GM19468 (cell line): ENCODE measurements around the gene LGALS7B.
"Not testable (repeated sequence)": the region's sequence is repeated elsewhere in the genome, so short reads cannot be mapped to it uniquely, and the experiment has no call there.

Source experiments
- ATAC-seq: cut with Tn5 transposase; IDR thresholded peaks from one replicate; pipeline ENCODE4 v1.9.1; 2021; ENCODE audit warnings: mild to moderate bottlenecking, moderate library complexity, moderate number of reproducible peaks; ENCODE audit not compliant: unreplicated experiment; ENCODE audit errors: extremely low read depth

LGALS7B gene

GRCh38 chr19:38793177-38793576 is 4.2 kb downstream of the LGALS7B start:
- ATAC-seq: no peak

- ATAC-seq: no peak
Measured at GRCh38 chr19:38793671-38794070, 4.7 kb downstream of the LGALS7B start.

DNA sequence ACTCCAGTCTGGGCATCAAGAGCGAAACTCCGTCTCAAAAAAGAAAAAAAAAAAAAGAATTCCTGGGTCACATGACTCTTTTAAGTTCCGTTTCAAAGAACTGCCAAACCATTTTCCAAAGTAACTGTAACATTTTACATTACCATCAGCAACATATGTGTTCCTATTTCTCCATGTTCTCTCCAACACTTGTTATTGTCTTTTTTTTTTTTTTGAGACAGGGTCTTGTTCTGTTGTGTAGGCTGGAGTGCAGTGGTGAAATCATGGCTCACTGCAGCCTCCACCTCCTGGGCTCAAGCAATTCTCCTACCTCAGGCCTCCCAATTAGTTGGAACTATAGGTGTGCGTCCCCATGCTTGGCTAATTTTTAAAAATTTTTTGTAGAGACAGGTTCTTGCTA is 6.5 kb downstream of the LGALS7B start:
- no peak for ATAC-seq

- ATAC-seq: no peak
Measured at GRCh38 chr19:38796154-38796553, 7.2 kb downstream of the LGALS7B start.

GRCh38 chr19:38797781-38798180 is 8.8 kb downstream of the LGALS7B start:
- ATAC-seq: not testable (repeated sequence)

DNA sequence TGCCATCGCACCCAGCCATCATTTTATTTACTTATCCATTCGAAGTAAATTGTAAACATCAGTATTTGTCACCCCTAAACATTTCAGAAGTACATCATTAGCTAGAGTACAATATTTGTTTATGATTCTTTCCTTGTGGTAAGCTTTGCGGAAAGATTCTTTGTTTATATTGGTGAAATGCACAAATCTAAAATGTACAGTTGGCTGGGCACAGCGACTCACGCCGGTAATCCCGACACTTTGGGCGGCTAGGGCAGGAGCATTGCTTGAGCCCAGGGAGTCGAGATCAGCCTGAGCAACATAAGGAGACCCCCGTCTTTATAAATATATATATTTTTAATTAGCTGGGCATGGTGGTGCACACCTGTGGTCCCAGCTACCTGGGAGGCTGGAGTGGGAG is 10.1 kb downstream of the LGALS7B start:
- no peak for ATAC-seq

DNA sequence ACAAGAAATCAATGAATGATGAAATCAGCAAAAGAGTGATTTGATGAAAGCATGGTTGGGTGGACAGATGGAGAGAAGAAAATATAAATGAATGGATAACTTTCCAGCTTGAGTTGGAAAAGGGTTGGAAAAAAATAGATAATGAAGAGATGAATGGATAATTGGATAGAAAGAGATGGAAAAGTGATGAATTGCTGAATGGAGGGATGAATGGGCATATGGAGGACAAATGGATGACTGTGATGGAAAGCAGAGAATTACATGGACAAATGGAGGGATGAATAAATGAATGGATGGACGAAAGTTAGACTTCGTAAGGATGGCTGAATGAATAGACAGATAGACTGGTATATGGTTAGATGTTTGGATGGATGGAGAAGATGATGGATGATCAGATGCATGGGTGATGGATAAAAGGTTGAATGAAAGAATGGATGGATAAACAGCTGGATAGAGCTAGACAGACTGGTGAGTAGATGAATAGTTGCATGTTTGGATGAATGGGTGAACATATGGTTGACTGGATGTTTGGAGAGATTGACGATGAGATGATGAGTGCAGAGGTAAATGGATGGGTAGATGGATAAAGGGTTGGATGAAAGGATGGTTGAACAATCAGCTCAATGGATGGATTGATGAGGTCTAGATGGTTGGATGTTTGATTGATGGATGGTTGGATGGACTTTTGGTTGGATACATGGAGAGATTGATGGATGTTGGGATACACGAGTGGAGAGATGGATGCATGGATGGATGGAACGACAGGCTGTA is 11.8 kb downstream of the LGALS7B start:
- ATAC-seq: no peak

- no peak for ATAC-seq
Measured at GRCh38 chr19:38801359-38802095, 12.5 kb downstream of the LGALS7B start.

DNA sequence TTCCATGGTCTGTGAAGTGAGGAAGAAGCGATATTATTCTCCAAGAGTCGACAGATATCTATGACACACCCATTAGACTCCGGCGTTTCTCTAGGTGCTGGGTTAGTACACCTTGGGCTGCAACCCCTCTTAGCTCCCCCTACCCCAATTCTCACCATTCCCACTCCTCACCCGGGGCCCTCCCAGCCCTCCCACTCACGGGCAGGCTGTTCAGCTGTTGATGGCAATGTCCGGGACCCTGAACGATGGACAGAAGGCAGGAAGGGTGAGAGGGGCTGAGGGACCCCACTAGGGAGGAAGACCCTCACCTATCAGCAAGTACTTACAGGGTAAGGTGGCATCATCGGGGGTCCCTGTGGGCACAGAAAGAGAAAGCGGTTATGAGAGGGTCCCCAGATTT is 14.5 kb downstream of the LGALS7B start:
- no peak for ATAC-seq

GRCh38 chr19:38805180-38805579 is 16.2 kb downstream of the LGALS7B start:
- ATAC-seq: no peak

GRCh38 chr19:38806371-38806770 is 17.4 kb downstream of the LGALS7B start:
- ATAC-seq: no peak

DNA sequence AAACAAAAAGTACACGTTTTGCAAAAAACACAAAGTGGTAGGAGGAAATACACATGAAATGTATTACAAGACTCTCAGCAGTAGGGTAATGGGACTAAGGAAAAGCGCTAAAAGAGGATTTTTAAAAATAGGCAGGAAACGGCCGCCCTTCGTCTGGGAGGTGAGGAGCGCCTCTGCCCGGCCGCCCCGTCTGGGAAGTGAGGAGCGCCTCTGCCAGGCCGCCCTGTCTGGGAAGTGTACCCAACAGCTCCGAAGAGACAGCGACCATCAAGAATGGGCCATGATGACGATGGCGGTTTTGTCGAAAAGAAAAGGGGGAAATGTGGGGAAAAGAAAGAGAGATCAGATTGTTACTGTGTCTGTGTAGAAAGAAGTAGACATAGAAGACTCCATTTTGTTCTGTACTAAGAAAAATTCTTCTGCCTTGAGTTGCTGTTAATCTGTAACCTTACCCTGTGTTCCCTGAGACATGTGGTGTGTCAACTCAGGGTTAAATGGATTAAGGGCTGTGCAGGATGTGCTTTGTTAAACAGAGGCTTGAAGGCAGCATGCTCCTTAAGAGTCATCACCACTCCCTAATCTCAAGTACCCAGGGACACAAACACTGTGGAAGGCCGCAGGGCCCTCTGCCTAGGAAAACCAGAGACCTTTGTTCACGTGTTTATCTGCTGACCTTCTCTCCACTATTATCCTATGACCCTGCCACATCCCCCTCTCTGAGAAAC is 18.5 kb downstream of the LGALS7B start:
- ATAC-seq: not testable (repeated sequence)

GRCh38 chr19:38808741-38809140 is 19.7 kb downstream of the LGALS7B start:
- ATAC-seq: no peak

DNA sequence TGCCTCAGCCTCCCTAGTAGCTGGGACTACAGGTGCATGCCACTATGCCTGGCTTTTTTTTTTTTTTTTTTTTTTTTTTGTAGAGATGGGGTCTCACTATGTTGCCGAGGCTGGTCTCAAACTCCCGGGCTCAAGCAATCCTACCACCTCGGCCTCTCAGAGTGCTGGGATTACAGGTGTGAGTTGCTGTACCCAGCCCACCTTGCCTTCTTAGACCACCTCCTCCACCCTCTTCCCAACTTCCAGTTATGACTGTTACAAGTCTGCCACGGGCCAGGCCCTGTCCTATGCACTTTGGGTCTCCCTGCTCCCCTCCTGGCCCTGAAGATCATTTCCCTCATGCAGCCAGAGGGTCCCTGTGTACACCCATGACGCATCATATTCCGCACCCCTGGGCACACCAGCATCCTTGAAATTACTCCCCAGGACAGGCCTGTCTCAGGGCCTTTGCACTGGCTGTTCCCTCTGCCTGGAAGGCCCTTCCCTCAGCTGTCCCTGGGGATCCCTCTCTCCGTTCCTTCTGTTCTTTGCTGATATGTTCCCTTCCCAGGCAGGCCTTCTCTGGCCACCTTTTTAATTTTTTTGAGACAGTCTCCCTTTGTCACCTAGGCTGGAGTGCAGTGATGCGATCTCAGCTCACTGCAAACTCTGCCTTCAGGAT is 20.7 kb downstream of the LGALS7B start:
- no peak for ATAC-seq

DNA sequence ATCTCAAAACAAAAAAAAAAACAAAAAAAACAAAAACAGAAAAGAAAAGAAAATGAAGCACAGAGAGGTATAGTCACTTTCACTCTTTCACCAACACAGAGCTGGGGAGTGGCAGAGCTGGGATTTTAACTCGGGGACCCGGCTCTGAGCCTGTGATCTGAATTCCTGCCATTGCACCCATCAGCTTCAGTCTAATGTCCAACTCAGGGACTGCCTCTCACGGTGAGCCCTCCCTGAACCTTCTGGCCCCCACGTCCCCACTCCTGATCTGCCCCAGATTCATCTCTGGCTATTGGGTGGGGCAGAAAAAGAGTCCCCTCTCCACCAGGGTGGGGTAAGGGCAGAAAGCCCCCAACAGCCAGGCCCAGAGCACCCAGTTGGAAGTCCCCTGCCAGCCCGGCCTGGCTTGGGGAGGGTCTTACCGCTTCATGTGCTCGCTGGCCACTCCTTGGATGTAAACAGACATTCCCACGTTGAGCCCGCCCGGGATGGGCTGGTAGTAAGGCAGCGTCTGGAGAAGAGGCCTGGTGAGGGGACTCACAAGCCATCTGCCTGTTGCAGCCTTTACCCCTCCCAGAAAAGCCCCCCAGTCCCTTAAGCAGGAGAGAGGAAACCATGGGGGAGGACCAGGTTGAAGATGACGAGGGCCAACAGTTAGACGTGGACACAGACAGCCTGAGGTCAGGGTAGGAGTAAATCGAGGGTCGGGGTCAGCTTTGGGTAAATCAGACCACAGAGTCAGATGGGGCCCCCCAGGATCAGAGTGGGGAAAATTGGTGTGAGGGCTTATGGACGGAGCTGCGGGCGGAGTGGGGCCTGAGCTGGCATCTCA is 23.2 kb downstream of the LGALS7B start:
- no peak for ATAC-seq

- no peak for ATAC-seq
Measured at GRCh38 chr19:38812841-38813320, 23.9 kb downstream of the LGALS7B start, which contains the start of gene LGALS4. TSS of gene LGALS4 (minus strand) at chr19:38812945. CDS start at chr19:38812886, 59 bp downstream.

GRCh38 chr19:38813323-38813722 is 24.3 kb downstream of the LGALS7B start:
- ATAC-seq: no peak

- ATAC-seq: not testable (repeated sequence)
Measured at GRCh38 chr19:38813932-38814331, 24.9 kb downstream of the LGALS7B start.
